SKM-1 (cell line): ENCODE measurements around the gene STARD13.
"Not testable (repeated sequence)": the region's sequence is repeated elsewhere in the genome, so short reads cannot be mapped to it uniquely, and the experiment has no call there.

Experiments used
- DNase-seq: peaks from one replicate; lab custom pipeline; 2025; ENCODE audit not compliant: unreplicated experiment; lab: John Stamatoyannopoulos, UW

STARD13 gene

GRCh38 chr13:33180122-33180804 lies 105.3 kb downstream of the STARD13 start:
- no peak for DNase-seq

- no peak for DNase-seq
Observed at GRCh38 chr13:33179463-33179862, 106.1 kb downstream of the STARD13 start.

- no peak for DNase-seq
Observed at GRCh38 chr13:33178209-33178840, 107.2 kb downstream of the STARD13 start.

GRCh38 chr13:33177340-33178208 lies 108.0 kb downstream of the STARD13 start:
- DNase-seq: not testable (repeated sequence)

- DNase-seq: no peak
Observed at GRCh38 chr13:33176526-33176925, 109.0 kb downstream of the STARD13 start.

- DNase-seq: no peak
Observed at GRCh38 chr13:33175991-33176390, 109.6 kb downstream of the STARD13 start.

- DNase-seq: no peak
Observed at GRCh38 chr13:33174931-33175330, 110.6 kb downstream of the STARD13 start.

GRCh38 chr13:33174491-33174890 lies 111.1 kb downstream of the STARD13 start:
- DNase-seq: no peak

- no peak for DNase-seq
Observed at GRCh38 chr13:33172911-33173310, 112.6 kb downstream of the STARD13 start.

- no peak for DNase-seq
Observed at GRCh38 chr13:33172400-33172799, 113.2 kb downstream of the STARD13 start.

GRCh38 chr13:33169273-33169980 lies 116.1 kb downstream of the STARD13 start:
- no peak for DNase-seq

GRCh38 chr13:33168321-33168960 lies 117.1 kb downstream of the STARD13 start:
- DNase-seq: no peak

- DNase-seq: no peak
Observed at GRCh38 chr13:33167491-33167890, 118.1 kb downstream of the STARD13 start.

GRCh38 chr13:33165787-33166186 lies 119.8 kb downstream of the STARD13 start:
- DNase-seq: no peak

GRCh38 chr13:33164331-33164730 lies 121.2 kb downstream of the STARD13 start:
- no peak for DNase-seq

GRCh38 chr13:33162725-33163124 lies 122.8 kb downstream of the STARD13 start:
- not testable (repeated sequence) for DNase-seq

- DNase-seq: no peak
Observed at GRCh38 chr13:33158816-33159215, 126.7 kb downstream of the STARD13 start.

- no peak for DNase-seq
Observed at GRCh38 chr13:33158271-33158670, 127.3 kb downstream of the STARD13 start.

GRCh38 chr13:33154911-33155310 lies 130.6 kb downstream of the STARD13 start:
- DNase-seq: no peak
